CD14-positive monocyte (primary cell): Measurements from ENCODE around the gene UTP4. TPM values are rescaled to one million over a fixed set of nuclear protein-coding genes. Genes with fewer than 3 reads are reported as not detected.

Source experiments
- DNase-seq, 3 donors: peaks; one replicate each; pipeline ENCODE4 v3.0.0-alpha.2; 2011 to 2022
- H2AFZ ChIP-seq: 2 replicates; pipeline ENCODE4 v1.6.0; 2012; ENCODE audit warnings: mild to moderate bottlenecking, low read depth, low read length, inconsistent platforms; ENCODE audit not compliant: insufficient read depth, poor library complexity, severe bottlenecking
- H3K27ac ChIP-seq, 2 donors: 1 replicate in 1 of 2; 2 replicates in 1 of 2; pipeline ENCODE4 v1.5.1; 2012 to 2013; ENCODE audit warnings: low read length in 2 of 2, control low read depth in 1 of 2, inconsistent platforms in 1 of 2, low read depth in 1 of 2, mild to moderate bottlenecking in 1 of 2
- H3K27me3 ChIP-seq, 2 donors: one replicate each; pipeline versions ENCODE4 v1.6.0 to v1.6.1; 2011 to 2013; ENCODE audit warnings: low read length in 2 of 2; ENCODE audit not compliant: control insufficient read depth in 2 of 2, insufficient read depth in 2 of 2
- H3K36me3 ChIP-seq, 2 donors: replicated peaks in 1 of 2; 1 replicate in 1 of 2; 2 replicates in 1 of 2; pipeline versions ENCODE4 v1.5.1 to v1.6.1; 2012 to 2013; ENCODE audit warnings: low read length in 2 of 2, control low read depth in 1 of 2, inconsistent platforms in 1 of 2, mild to moderate bottlenecking in 1 of 2; ENCODE audit not compliant: insufficient read depth in 2 of 2, control insufficient read depth in 1 of 2
- H3K4me1 ChIP-seq, 2 donors: 1 replicate in 1 of 2; 2 replicates in 1 of 2; pipeline versions ENCODE4 v1.5.1 to v1.6.1; 2012 to 2013; ENCODE audit warnings: low read length in 2 of 2, control low read depth in 1 of 2, inconsistent platforms in 1 of 2, mild to moderate bottlenecking in 1 of 2, moderate library complexity in 1 of 2; ENCODE audit not compliant: insufficient read depth in 2 of 2, control insufficient read depth in 1 of 2
- H3K4me2 ChIP-seq: replicated peaks from 2 replicates; pipeline ENCODE3; 2012; ENCODE audit warnings: low read length, moderate library complexity, mild to moderate bottlenecking; ENCODE audit not compliant: poor library complexity, severe bottlenecking; ENCODE audit errors: extremely low read depth
- H3K4me3 ChIP-seq, 3 experiments: fragments of 200-600 bp in 1 of 3; sonication (generic) in 1 of 3; replicated peaks in 1 of 3; 1 replicate in 2 of 3; 2 replicates in 1 of 3; pipeline ENCODE4 v1.5.1; 2011 to 2013; ENCODE audit warnings: low read length in 3 of 3, mild to moderate bottlenecking in 3 of 3, control low read depth in 2 of 3, low read depth in 2 of 3, inconsistent platforms in 1 of 3, moderate library complexity in 1 of 3
- H3K79me2 ChIP-seq: 2 replicates; pipeline ENCODE4 v1.6.0; 2012; ENCODE audit warnings: mild to moderate bottlenecking, control low read depth, inconsistent platforms, low read length, moderate library complexity; ENCODE audit not compliant: insufficient read depth
- H3K9ac ChIP-seq: 2 replicates; pipeline ENCODE4 v1.6.0; 2017; ENCODE audit warnings: low read length, mild to moderate bottlenecking; ENCODE audit not compliant: insufficient read depth, poor library complexity, severe bottlenecking
- H3K9me3 ChIP-seq, 2 donors: replicated peaks in 1 of 2; 1 replicate in 1 of 2; 2 replicates in 1 of 2; pipeline versions ENCODE4 v1.5.1 to v1.6.1; 2012 to 2013; ENCODE audit warnings: low read length in 2 of 2, control low read depth in 1 of 2; ENCODE audit not compliant: control insufficient read depth in 1 of 2, insufficient read depth in 1 of 2
- H4K20me1 ChIP-seq: 2 replicates; pipeline ENCODE4 v1.6.0; 2012; ENCODE audit warnings: mild to moderate bottlenecking, low read length, control low read depth, moderate library complexity; ENCODE audit not compliant: insufficient read depth
- H3K27ac Mint-ChIP-seq, 7 donors: one replicate each; pipeline ENCODE4 v1.8.0; 2020; ENCODE audit warnings: mild to moderate bottlenecking in 7 of 7, mixed read lengths in 7 of 7, moderate library complexity in 6 of 7, inconsistent platforms in 2 of 7
- H3K27me3 Mint-ChIP-seq, 3 donors: one replicate each; pipeline ENCODE4 v1.8.0; 2021 to 2022; ENCODE audit warnings: low read depth in 3 of 3, mild to moderate bottlenecking in 3 of 3, mixed read lengths in 3 of 3, moderate library complexity in 3 of 3, inconsistent platforms in 1 of 3
- H3K36me3 Mint-ChIP-seq, 2 donors: one replicate each; pipeline ENCODE4 v1.8.0; 2020; ENCODE audit warnings: mixed read lengths in 2 of 2, inconsistent platforms in 1 of 2, mild to moderate bottlenecking in 1 of 2
- H3K4me1 Mint-ChIP-seq: one replicate; pipeline ENCODE4 v1.8.0; 2020; ENCODE audit warnings: mild to moderate bottlenecking, mixed read lengths
- H3K4me3 Mint-ChIP-seq, 2 donors: one replicate each; pipeline ENCODE4 v1.8.0; 2020; ENCODE audit warnings: mild to moderate bottlenecking in 2 of 2, mixed read lengths in 2 of 2, moderate library complexity in 1 of 2
- H3K9me3 Mint-ChIP-seq, 7 donors: one replicate each; pipeline ENCODE4 v1.8.0; 2020 to 2022; ENCODE audit warnings: mixed read lengths in 7 of 7, mild to moderate bottlenecking in 6 of 7, moderate library complexity in 6 of 7, inconsistent platforms in 2 of 7
- WGBS: methylation state at CpG from one replicate; pipeline ENCODE4 v1.1.5; 2013; ENCODE audit warnings: missing lambda C conversion rate; ENCODE audit not compliant: insufficient coverage; 5-methylcytosine and 5-hydroxymethylcytosine counted together
- intact Hi-C, 2 donors: fragments of 100-400 bp; cut with micrococcal nuclease; formaldehyde crosslinking; loops; one replicate each; pipeline versions ENCODE4 v1.15.0 to v1.15.1; 2023
- polyA plus RNA-seq, 3 donors: library from polyadenylated mRNA; depleted of rRNA in 1 of 3; unstranded in 2 of 3; stranded (reverse) in 1 of 3; fragments of 300-500 nt in 2 of 3; fragments of >200 nt in 1 of 3; fragmentation: Illumina TruSeq in 2 of 3; gene quantifications; 1 replicate in 2 of 3; 2 replicates in 1 of 3; pipeline ENCODE4 v1.2.3, GENCODE V29; 2012 to 2021
- TF ChIP-seq, protein P1 (sequence below): fragments of 200-600 bp; IDR thresholded peaks from one replicate; pipeline ENCODE4 v1.8.0; 2022; ENCODE audit warnings: antibody characterized with exemption, mild to moderate bottlenecking

The UTP4 gene
- polyA plus RNA-seq, 3 donors = 15.3 to 27.8 (median 19.6) TPM

DNA sequence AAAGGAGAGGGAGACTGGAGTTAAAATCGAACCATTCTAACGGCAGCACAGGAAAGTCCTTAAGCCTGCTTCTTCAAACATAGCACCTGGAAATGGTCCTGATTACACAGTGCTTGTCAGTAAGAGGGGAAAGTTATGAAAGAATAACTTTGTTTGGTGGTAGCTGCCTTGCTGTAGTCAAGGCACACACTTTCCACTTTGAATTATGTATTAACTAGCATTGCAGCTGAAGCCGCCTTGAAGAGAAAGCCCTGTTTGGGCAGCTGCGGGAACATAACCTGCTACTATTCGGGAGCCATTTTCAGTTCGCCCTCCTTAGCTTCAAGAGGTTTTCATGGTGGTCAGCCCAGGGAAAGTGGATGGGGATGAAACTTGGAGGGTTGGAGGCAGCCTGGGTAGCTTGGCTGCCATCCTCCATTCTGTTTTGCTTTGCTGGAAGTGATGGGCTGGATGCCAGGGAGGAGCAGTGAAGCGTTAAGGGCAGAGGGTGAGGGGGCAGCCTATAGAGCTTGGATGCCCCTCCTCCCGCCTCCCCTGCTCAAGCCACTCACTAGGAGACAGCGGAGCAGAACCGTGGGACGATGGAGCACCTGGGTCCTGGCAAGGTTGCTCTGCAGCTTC is 32.3 kb upstream of the UTP4 start:
- Histone ChIP-seq H3K27me3 (peaks cover 5 to 13% of the 10 kb centered on the region in 2 donors), H3K27ac (no peak overlapping the region), H3K4me1 (no peaks in the 10 kb centered on the region), H3K9me3 (peaks cover 0 to under 1% of the 10 kb centered on the region in 2 donors), H3K36me3 (no peaks in the 10 kb centered on the region), H2AFZ (no peak overlapping the region), H3K9ac (no peak overlapping the region), H3K79me2 (no peaks in the 10 kb centered on the region), H3K4me3 (no peak overlapping the region), H4K20me1 (no peaks in the 10 kb centered on the region), H3K4me2 (no peak overlapping the region)
- H3K27me3 Mint-ChIP-seq = peaks cover 30 to 34% (median 34%) of the 10 kb centered on the region in 3 donors
- H3K4me3 Mint-ChIP-seq = no peak overlapping the region
- intact Hi-C loops = no loop called here
- TF ChIP-seq, protein P1, sequence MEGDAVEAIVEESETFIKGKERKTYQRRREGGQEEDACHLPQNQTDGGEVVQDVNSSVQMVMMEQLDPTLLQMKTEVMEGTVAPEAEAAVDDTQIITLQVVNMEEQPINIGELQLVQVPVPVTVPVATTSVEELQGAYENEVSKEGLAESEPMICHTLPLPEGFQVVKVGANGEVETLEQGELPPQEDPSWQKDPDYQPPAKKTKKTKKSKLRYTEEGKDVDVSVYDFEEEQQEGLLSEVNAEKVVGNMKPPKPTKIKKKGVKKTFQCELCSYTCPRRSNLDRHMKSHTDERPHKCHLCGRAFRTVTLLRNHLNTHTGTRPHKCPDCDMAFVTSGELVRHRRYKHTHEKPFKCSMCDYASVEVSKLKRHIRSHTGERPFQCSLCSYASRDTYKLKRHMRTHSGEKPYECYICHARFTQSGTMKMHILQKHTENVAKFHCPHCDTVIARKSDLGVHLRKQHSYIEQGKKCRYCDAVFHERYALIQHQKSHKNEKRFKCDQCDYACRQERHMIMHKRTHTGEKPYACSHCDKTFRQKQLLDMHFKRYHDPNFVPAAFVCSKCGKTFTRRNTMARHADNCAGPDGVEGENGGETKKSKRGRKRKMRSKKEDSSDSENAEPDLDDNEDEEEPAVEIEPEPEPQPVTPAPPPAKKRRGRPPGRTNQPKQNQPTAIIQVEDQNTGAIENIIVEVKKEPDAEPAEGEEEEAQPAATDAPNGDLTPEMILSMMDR = no peak
- H3K9me3 Mint-ChIP-seq = peaks cover 0 to 7% (median 0%) of the 10 kb centered on the region in 7 donors
- peak overlapping the region in 1 of 7 donors; percentile 68 for H3K27ac Mint-ChIP-seq
- WGBS = 91% methylated on average over 10 of the region's 11 CpGs
- no peak for DNase-seq
- H3K4me1 Mint-ChIP-seq = peaks cover under 1% of the 10 kb centered on the region
- H3K36me3 Mint-ChIP-seq = peaks cover 0 to 2% of the 10 kb centered on the region in 2 donors

DNA sequence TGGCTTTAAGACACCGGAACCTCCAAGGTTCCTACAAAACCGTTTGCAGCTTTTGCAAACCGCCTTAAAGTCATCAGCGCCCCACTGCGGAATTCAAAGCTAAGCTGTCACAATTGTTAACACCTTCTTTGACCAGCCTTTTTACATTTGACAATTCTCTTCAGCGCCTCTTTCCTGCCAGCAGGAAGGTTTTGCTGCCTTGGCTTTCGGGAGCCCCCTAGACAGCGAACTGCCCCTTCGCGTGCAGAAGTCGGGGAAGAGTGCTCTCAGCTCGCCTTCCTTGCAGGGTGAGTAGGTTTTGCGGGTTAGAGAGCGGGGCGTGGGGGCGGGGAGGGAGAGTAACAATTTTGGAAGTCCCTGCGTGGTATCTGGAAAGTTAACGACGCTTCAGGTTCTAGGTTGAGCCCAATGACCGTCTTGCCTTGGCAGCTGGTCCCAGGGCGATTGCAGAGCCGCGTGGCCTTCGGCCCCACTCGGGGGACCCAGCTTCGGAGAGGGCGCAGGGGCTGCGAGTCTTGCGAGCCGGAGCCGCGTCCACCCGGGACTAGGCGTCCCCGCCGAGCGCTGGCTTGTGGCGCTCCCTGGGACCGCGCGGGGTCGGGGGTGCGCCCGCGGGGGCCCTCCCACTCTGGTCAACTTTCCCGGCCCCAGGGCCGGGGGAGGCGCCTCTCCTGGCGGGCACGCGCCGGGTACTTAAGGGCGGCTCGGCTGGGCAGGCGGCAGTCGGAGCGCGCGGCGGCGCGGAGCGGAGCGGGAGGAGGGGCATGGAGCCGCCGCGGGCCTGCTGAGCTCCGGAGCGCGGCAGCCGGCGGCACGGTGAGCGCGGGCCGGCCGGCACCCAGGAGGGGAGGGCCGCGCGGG is 26.7 kb upstream of the UTP4 start, which contains the start of gene HAS3:
Gene HAS3 (plus strand): TSS at position 153 of the 861 bp plus-strand sequence. CDS start 3,743 bp downstream, outside the sequence.
- no peak for DNase-seq
- no peaks in the 10 kb centered on the region for H3K79me2 ChIP-seq

More for the DNA sequence above, 26.7 kb upstream of the UTP4 start, which contains the start of gene HAS3:
- H3K36me3 Mint-ChIP-seq = peaks cover 15 to 24% of the 10 kb centered on the region in 2 donors
- intact Hi-C loops = no loop called here
- Histone ChIP-seq H3K36me3 (peaks cover 8 to 11% of the 10 kb centered on the region in 2 donors), H3K4me1 (peaks cover 14 to 25% of the 10 kb centered on the region in 2 donors), H3K9me3 (peaks cover 0 to 7% of the 10 kb centered on the region in 2 donors), H3K4me3 (peak within 1 kb of the TSS in 1 of 3 experiments; percentile 40), H4K20me1 (peaks cover 43% of the 10 kb centered on the region), H3K27me3 (peaks cover 24 to 49% of the 10 kb centered on the region in 2 donors), H3K9ac (no peak within 1 kb of the TSS), H3K4me2 (peak within 1 kb of the TSS; percentile 56), H3K27ac (no peak within 1 kb of the TSS), H2AFZ (no peak within 1 kb of the TSS)
- peak within 1 kb of the TSS in 2 of 7 donors; percentile 12 to 36 for H3K27ac Mint-ChIP-seq
- H3K27me3 Mint-ChIP-seq = peaks cover 60 to 69% (median 68%) of the 10 kb centered on the region in 3 donors
- H3K4me3 Mint-ChIP-seq = peak within 1 kb of the TSS; percentile 63 to 86
- peaks cover 20% of the 10 kb centered on the region for H3K4me1 Mint-ChIP-seq
- TF ChIP-seq, protein P1 = no peak
- WGBS = under 1% methylated on average over 76 of the region's 80 CpGs
- H3K9me3 Mint-ChIP-seq = peaks cover 0 to 11% (median 0%) of the 10 kb centered on the region in 7 donors
